Measurements from ENCODE around the gene NRXN3.

NRXN3 gene

GRCh38 chr14:79728331-79728730 lies 1558.2 kb downstream of the NRXN3 start:
- H3K27me3 ChIP-seq (replicated peaks; ENCODE audit: control insufficient read depth, insufficient read depth, low read length), result no peaks in the 10 kb centered on the region
- no peak for TF ChIP-seq CTCF (IDR thresholded peaks at IDR 0.05; ENCODE audit: insufficient read depth, low read length, poor library complexity, severe bottlenecking)
- H3K4me3 ChIP-seq (replicated peaks; ENCODE audit: low read depth, low read length), result no peak overlapping the region
- no peak for DNase-seq (ENCODE audit: extremely low read depth, insufficient read length)
- no peaks in the 10 kb centered on the region for H3K36me3 ChIP-seq (ENCODE audit: control insufficient read depth, insufficient read depth, low read length)

GRCh38 chr14:79729731-79730130 lies 1559.6 kb downstream of the NRXN3 start:
- Histone ChIP-seq H3K36me3 (ENCODE audit: control insufficient read depth, insufficient read depth, low read length) (no peaks in the 10 kb centered on the region), H3K27me3 (replicated peaks; ENCODE audit: control insufficient read depth, insufficient read depth, low read length) (no peaks in the 10 kb centered on the region), H3K4me3 (replicated peaks; ENCODE audit: low read depth, low read length) (no peak overlapping the region)
- no peak for TF ChIP-seq CTCF (IDR thresholded peaks at IDR 0.05; ENCODE audit: insufficient read depth, low read length, poor library complexity, severe bottlenecking)
- no peak for DNase-seq (ENCODE audit: extremely low read depth, insufficient read length)

- H3K36me3 ChIP-seq (ENCODE audit: control insufficient read depth, insufficient read depth, low read length), result no peaks in the 10 kb centered on the region
- no peak for DNase-seq (ENCODE audit: extremely low read depth, insufficient read length)
- no peak for TF ChIP-seq CTCF (IDR thresholded peaks at IDR 0.05; ENCODE audit: insufficient read depth, low read length, poor library complexity, severe bottlenecking)
- no peaks in the 10 kb centered on the region for H3K27me3 ChIP-seq (replicated peaks; ENCODE audit: control insufficient read depth, insufficient read depth, low read length)
- no peak overlapping the region for H3K4me3 ChIP-seq (replicated peaks; ENCODE audit: low read depth, low read length)
Observed at GRCh38 chr14:79730196-79730595, 1560.0 kb downstream of the NRXN3 start.

- Histone ChIP-seq H3K4me3 (replicated peaks; ENCODE audit: low read depth, low read length) (no peak overlapping the region), H3K27me3 (replicated peaks; ENCODE audit: control insufficient read depth, insufficient read depth, low read length) (no peaks in the 10 kb centered on the region), H3K36me3 (ENCODE audit: control insufficient read depth, insufficient read depth, low read length) (no peaks in the 10 kb centered on the region)
- DNase-seq (ENCODE audit: extremely low read depth, insufficient read length), result no peak
- no peak for TF ChIP-seq CTCF (IDR thresholded peaks at IDR 0.05; ENCODE audit: insufficient read depth, low read length, poor library complexity, severe bottlenecking)
Observed at GRCh38 chr14:79730953-79731352, 1560.8 kb downstream of the NRXN3 start.

- H3K4me3 ChIP-seq (replicated peaks; ENCODE audit: low read depth, low read length), result no peak overlapping the region
- no peak for TF ChIP-seq CTCF (IDR thresholded peaks at IDR 0.05; ENCODE audit: insufficient read depth, low read length, poor library complexity, severe bottlenecking)
- no peaks in the 10 kb centered on the region for H3K27me3 ChIP-seq (replicated peaks; ENCODE audit: control insufficient read depth, insufficient read depth, low read length)
- DNase-seq (ENCODE audit: extremely low read depth, insufficient read length), result no peak
- H3K36me3 ChIP-seq (ENCODE audit: control insufficient read depth, insufficient read depth, low read length), result no peaks in the 10 kb centered on the region
Observed at GRCh38 chr14:79732911-79733655, 1562.9 kb downstream of the NRXN3 start.

GRCh38 chr14:79734151-79734550 lies 1564.0 kb downstream of the NRXN3 start:
- no peaks in the 10 kb centered on the region for H3K27me3 ChIP-seq (replicated peaks; ENCODE audit: control insufficient read depth, insufficient read depth, low read length)
- H3K36me3 ChIP-seq (ENCODE audit: control insufficient read depth, insufficient read depth, low read length), result no peaks in the 10 kb centered on the region
- no peak for TF ChIP-seq CTCF (IDR thresholded peaks at IDR 0.05; ENCODE audit: insufficient read depth, low read length, poor library complexity, severe bottlenecking)
- DNase-seq (ENCODE audit: extremely low read depth, insufficient read length), result no peak
- H3K4me3 ChIP-seq (replicated peaks; ENCODE audit: low read depth, low read length), result no peak overlapping the region

All from GM06990 (cell line).